Liver (tissue), 9 donors: ENCODE results near the gene DPY19L3. TPM values are rescaled to one million over a fixed set of nuclear protein-coding genes. Genes with fewer than 3 reads are reported as not detected.
A peak's percentile ranks its signal among the peaks of the same experiment; 100 is the strongest.

ENCODE experiments used
- DNase-seq: peaks from one replicate; pipeline ENCODE4 v3.0.0-alpha.2; 2017; ENCODE audit warnings: low spot score
- H3K27ac ChIP-seq, 2 donors: one replicate each; pipeline ENCODE4 v1.7.0; 2013; ENCODE audit warnings: inconsistent platforms in 2 of 2, low read length in 2 of 2, control low read depth in 1 of 2, low read depth in 1 of 2, mild to moderate bottlenecking in 1 of 2
- H3K27me3 ChIP-seq, 4 donors: one replicate each; pipeline versions ENCODE4 v1.6.1 to v1.7.0; 2013; ENCODE audit warnings: low read length in 3 of 4, inconsistent platforms in 1 of 4, mild to moderate bottlenecking in 1 of 4, moderate library complexity in 1 of 4; ENCODE audit not compliant: control insufficient read depth in 4 of 4, insufficient read depth in 4 of 4
- H3K36me3 ChIP-seq, 4 donors: one replicate each; pipeline versions ENCODE4 v1.6.1 to v1.7.0; 2013; ENCODE audit warnings: low read length in 3 of 4, mild to moderate bottlenecking in 3 of 4, low read depth in 1 of 4, moderate library complexity in 1 of 4; ENCODE audit not compliant: control insufficient read depth in 4 of 4, insufficient read depth in 3 of 4
- H3K4me1 ChIP-seq, 4 donors: one replicate each; pipeline versions ENCODE4 v1.6.1 to v1.7.0; 2013; ENCODE audit warnings: low read length in 3 of 4, mild to moderate bottlenecking in 3 of 4, moderate library complexity in 1 of 4; ENCODE audit not compliant: control insufficient read depth in 4 of 4, insufficient read depth in 4 of 4
- H3K4me3 ChIP-seq, 3 donors: one replicate each; pipeline versions ENCODE4 v1.6.1 to v1.7.0; 2013; ENCODE audit warnings: low read length in 3 of 3, control low read depth in 1 of 3, low read depth in 1 of 3, mild to moderate bottlenecking in 1 of 3
- H3K9ac ChIP-seq, 2 donors: one replicate each; pipeline ENCODE4 v1.7.0; 2013; ENCODE audit warnings: low read length in 2 of 2, mild to moderate bottlenecking in 2 of 2, moderate library complexity in 2 of 2, control low read depth in 1 of 2, low read depth in 1 of 2
- H3K9me3 ChIP-seq, 4 donors: one replicate each; pipeline versions ENCODE4 v1.6.1 to v1.7.0; 2013; ENCODE audit warnings: low read length in 3 of 4; ENCODE audit not compliant: control insufficient read depth in 4 of 4
- ATF3 ChIP-seq: IDR thresholded peaks from 2 replicates; pipeline ENCODE4 v1.6.1; 2016; ENCODE audit warnings: antibody characterized with exemption
- CTCF ChIP-seq: fragments of 150-350 bp; IDR thresholded peaks from 2 replicates; pipeline ENCODE4 v1.5.1; 2017; ENCODE audit warnings: improper control_type of control experiment, low read depth, low read length; ENCODE audit not compliant: missing input control
- FOXA1 ChIP-seq: IDR thresholded peaks from 2 replicates; pipeline ENCODE4 v1.6.1; 2016; ENCODE audit warnings: antibody characterized with exemption
- HNF4G ChIP-seq: IDR thresholded peaks from 2 replicates; pipeline ENCODE4 v1.6.1; 2016; ENCODE audit warnings: antibody characterized with exemption
- JUND ChIP-seq, 2 donors: IDR thresholded peaks; 2 replicates each; pipeline ENCODE4 v1.6.1; 2016; ENCODE audit warnings: antibody characterized with exemption in 2 of 2
- RAD21 ChIP-seq, 2 donors: IDR thresholded peaks; 2 replicates each; pipeline ENCODE4 v1.6.1; 2016; ENCODE audit warnings: antibody characterized with exemption in 2 of 2, mild to moderate bottlenecking in 2 of 2
- REST ChIP-seq: IDR thresholded peaks from 2 replicates; pipeline ENCODE4 v1.6.1; 2016; ENCODE audit warnings: antibody characterized with exemption, mild to moderate bottlenecking
- TAF1 ChIP-seq: conservative IDR thresholded peaks from 2 replicates; pipeline ENCODE4 v1.6.1; 2016; ENCODE audit warnings: antibody characterized with exemption, mild to moderate bottlenecking
- WGBS: extraction: QIAGEN DNeasy Blood & Tissue Kit; methylation state at CpG from one replicate; pipeline ENCODE4 v1.1.7; 2013; 5-methylcytosine and 5-hydroxymethylcytosine counted together
- polyA plus RNA-seq, 2 donors: library from polyadenylated mRNA; stranded (reverse) in 1 of 2; unstranded in 1 of 2; fragments of 200-250 nt in 1 of 2; fragments of >200 nt in 1 of 2; fragmentation: Nextera tagmentation in 1 of 2; extraction: Ambion mirVana in 1 of 2; gene quantifications; one replicate each; pipeline versions ENCODE4 v1.2.1 to v1.2.3, GENCODE V29; 2013 to 2015
- total RNA-seq, 2 donors: library from RNA; depleted of rRNA; stranded (reverse); fragments of >200 nt; gene quantifications; one replicate each; pipeline ENCODE4 v1.2.3, GENCODE V29; 2014
- donor health status: healthy.
- donor health status: healthy.
- donor health status: healthy.
- donor health status: healthy.
- donor health status: healthy.

DPY19L3 gene
- total and polyA plus RNA-seq, 4 donors: 2.7 to 13.0 (median 7.4) TPM

GRCh38 chr19:32404213-32404932 is 1.2 kb upstream of the DPY19L3 start:
- DNase-seq: no peak
- H3K27ac ChIP-seq: peak overlapping the region; percentile 98 to 99

GRCh38 chr19:32404933-32405430 is 588 bp upstream of the DPY19L3 start:
- under 1% methylated on average over 36 of the region's 36 CpGs for WGBS

More at GRCh38 chr19:32404213-32404932, 1.2 kb upstream of the DPY19L3 start:
- peaks cover 0 to 2% (median under 1%) of the 10 kb centered on the region in 4 donors for H3K36me3 ChIP-seq
- no peak for TF ChIP-seq TAF1
- TF ChIP-seq RAD21 (IDR thresholded peaks at IDR 0.05): no peak
- no peak for TF ChIP-seq FOXA1
- no peak for TF ChIP-seq HNF4G
- no peak for TF ChIP-seq CTCF
- TF ChIP-seq JUND (IDR thresholded peaks at IDR 0.05): no peak
- TF ChIP-seq REST: no peak
- no peak for TF ChIP-seq ATF3
- no peaks in the 10 kb centered on the region for H3K9me3 ChIP-seq
- WGBS: 70% methylated on average over 20 of the region's 20 CpGs
- no peaks in the 10 kb centered on the region for H3K27me3 ChIP-seq
- peaks cover 0 to 20% (median 2%) of the 10 kb centered on the region in 4 donors for H3K4me1 ChIP-seq
- H3K9ac ChIP-seq: peak overlapping the region; percentile 87 to 98
- H3K4me3 ChIP-seq: peak overlapping the region in 2 of 3 donors; percentile 92 to 95

More at GRCh38 chr19:32404933-32405430, 588 bp upstream of the DPY19L3 start:
- TF ChIP-seq ATF3 (no peak), RAD21 (IDR thresholded peaks at IDR 0.05) (peak in 1 of 2 donors; percentile 2)
- H3K4me3 ChIP-seq: peak overlapping the region; percentile 88 to 95 (median 92)
- peaks cover 0 to 7% (median 3%) of the 10 kb centered on the region in 4 donors for H3K36me3 ChIP-seq
- DNase-seq: peak; percentile 64
- no peaks in the 10 kb centered on the region for H3K27me3 ChIP-seq
- H3K27ac ChIP-seq: peak overlapping the region; percentile 98 to 99
- peaks cover 0 to 20% (median 2%) of the 10 kb centered on the region in 4 donors for H3K4me1 ChIP-seq
- no peaks in the 10 kb centered on the region for H3K9me3 ChIP-seq
- peak overlapping the region; percentile 87 to 98 for H3K9ac ChIP-seq
